ENCODE measurements around the gene ACP7.
"Not testable (repeated sequence)": the region's sequence is repeated elsewhere in the genome, so short reads cannot be mapped to it uniquely, and the experiment has no call there.

The ACP7 gene

GRCh38 chr19:39078436-39079200, 5.5 kb upstream of the ACP7 start:
- DNase-seq: no peak

DNA sequence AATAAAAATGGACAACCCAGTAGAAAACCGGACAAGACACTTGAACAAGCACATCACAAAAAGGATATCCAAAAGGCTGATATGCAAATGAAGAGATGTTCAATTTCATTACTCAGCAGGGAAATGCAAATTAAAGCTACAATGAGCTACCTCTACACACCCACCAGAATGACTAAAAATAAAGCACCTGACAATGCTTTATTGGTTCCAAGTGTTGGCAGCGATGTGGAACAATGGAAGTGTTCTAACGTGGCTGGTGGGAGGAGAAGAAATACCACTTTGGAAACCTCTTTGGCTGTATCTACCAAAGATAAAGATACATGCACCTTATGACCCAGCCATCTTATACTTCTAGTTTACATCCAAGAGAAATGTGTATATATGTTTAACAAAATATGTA, 3.7 kb upstream of the ACP7 start:
- DNase-seq: no peak

- DNase-seq: no peak
These were observed 2.0 kb upstream of the ACP7 start for GRCh38 chr19:39082167-39082566.

GRCh38 chr19:39082745-39083598, 1.2 kb upstream of the ACP7 start:
- no peak for DNase-seq

DNA sequence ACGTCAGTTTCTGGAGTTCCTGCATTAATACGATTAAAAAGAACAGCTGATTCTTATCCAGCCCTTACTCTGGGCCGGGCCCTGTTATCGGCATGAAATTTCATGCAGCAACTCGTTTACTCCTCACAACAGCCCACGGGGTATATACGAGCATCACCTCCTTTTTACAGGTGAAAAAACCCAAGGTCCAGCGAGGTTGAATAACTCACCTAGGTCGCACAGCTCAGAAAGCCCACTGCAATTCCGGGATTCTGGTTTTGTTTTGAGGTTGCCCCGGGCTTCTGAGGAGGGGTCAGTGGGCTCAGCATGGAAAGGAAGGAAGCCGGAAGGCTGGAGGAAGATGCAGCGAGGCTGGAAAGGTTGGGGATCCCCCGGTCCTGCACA, 577 bp upstream of the ACP7 start:
- no peak for DNase-seq

GRCh38 chr19:39084732-39085080, 538 bp downstream of the ACP7 start:
- no peak for DNase-seq

DNA sequence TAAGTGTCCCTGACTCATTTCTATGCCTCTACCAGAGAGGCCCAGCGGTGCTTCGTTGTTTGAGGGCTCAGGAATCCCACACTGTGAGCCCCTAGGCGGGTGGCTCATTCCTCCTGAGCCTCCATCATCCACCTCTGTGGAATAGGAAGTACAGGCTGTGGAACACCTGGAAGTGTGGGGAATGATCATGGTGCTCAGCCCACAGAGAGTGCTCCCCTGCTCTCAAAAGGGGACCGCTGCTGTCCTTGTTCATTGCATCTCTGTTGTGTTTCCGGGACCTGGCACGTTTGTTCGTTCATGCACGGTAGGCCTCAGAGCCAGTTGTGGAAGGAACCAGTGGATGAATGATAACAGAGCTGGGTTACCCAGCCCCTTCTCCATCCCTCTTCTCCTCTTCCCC, 1.2 kb downstream of the ACP7 start:
- DNase-seq: no peak

DNA sequence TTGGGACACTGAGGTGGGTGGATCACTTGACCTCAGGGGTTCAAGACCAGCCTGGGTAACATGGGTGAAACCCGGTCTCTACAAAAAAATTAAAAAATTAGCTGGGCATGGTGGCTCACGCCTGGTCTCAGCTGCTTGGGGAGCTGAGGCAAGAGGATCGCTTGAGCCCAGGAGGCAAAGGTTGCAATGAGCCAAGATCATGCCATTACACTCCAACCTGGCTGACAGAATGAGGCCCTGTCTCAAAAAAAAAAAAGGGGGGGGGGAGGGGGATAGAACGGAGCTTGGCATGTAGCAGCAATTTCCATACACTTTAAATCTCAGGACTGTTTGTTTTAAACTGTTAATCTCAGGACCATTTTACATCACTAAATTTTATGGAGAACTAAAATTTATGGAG, 2.2 kb downstream of the ACP7 start:
- no peak for DNase-seq

DNA sequence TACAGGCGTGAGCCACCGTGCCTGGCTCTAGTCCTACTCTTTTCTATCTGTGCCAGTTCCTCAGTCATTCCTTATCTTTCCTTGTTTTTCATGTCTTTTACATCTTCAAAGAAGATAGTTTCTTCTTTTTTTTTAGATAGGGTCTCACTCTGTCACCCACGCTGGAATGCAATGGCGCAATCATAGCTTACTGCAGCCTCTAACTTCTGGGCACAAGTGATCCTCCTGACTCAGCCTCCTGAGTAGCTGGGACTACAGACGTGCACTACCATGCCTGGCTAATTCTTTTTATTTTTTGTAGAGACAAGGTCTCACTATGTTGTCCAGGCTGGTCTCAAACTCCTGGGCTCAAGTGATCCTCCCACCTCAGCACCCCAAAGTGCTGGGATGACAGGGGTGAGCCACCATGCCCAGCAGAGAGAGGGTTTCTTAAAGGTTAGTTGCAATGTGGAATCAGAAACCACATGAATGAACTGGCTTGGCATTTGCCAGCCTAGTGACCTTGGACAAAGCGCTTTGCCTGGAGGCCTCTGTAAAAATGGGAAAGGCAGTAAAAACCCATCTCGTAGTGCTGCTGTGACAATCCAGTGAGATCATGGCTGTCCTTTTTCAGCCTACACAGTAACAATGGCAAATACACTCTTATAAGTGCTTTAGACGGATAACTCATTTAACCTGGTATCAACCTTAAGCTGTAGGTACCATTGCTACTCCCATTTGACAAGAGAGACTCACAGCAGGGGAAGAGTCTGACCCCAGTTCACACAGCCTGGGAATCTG, 3.9 kb downstream of the ACP7 start:
- no peak for DNase-seq

GRCh38 chr19:39090016-39090415, 5.8 kb downstream of the ACP7 start:
- not testable (repeated sequence) for DNase-seq

- DNase-seq: no peak
These were observed 6.7 kb downstream of the ACP7 start for GRCh38 chr19:39090881-39091280.

GRCh38 chr19:39095799-39096540, 11.8 kb downstream of the ACP7 start:
- DNase-seq: not testable (repeated sequence)

- DNase-seq: no peak
These were observed 13.1 kb downstream of the ACP7 start for GRCh38 chr19:39097299-39097698.

- DNase-seq: no peak
These were observed 13.6 kb downstream of the ACP7 start for GRCh38 chr19:39097721-39098120.

DNA sequence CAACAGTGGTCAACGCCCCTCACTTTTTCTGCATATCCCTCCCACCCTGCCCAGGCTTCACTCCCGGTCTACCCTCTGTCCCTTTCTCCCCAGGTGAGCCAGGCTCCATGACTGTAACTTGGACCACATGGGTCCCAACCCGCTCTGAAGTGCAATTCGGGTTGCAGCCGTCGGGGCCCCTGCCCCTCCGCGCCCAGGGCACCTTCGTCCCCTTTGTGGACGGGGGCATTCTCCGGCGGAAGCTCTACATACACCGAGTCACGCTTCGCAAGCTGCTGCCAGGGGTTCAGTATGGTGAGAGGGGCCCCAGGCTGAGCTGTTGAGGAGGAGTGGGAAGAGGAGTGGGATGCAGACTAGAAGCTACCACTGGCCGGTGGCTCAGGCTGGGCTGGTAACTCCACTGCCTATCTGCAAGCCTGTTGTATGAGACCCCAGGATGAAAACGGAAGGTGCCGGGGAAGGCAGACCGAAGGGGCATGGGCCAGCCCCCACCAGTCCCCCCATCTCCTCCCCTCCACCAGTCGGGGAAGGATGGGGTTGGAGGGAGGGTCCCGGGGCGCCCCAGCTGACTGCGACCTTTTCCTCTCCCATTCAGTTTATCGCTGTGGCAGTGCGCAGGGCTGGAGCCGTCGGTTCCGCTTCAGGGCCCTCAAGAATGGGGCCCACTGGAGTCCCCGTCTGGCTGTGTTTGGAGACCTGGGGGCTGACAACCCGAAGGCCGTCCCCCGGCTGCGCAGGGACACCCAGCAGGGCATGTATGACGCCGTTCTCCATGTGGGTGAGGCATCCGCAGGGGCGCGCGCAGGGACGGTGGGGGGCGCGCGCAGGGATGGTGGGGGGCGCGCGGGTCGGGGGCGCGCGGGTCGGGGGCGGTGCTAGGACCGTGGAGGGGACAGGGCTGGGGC, 14.4 kb downstream of the ACP7 start:
- no peak for DNase-seq

DNA sequence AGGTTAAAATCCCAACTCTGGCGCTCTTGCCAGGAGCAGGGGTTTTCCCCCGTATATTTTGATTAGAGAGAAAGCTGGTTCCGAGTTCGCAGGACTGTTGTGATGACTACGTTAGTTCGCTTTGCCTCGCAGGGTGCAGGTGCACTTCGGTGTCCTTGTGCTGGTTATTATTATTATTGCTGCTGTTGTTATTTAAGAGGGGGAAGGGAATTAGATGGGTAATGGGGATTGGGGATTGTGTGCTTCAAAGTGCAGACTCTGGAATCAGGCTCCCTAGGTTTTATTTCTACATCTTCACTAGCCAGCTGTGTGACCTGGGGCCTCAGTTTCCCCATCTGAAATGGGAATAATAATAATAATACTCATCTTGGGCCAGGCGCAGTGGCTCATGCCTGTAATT, 15.2 kb downstream of the ACP7 start:
- DNase-seq: no peak

DNA sequence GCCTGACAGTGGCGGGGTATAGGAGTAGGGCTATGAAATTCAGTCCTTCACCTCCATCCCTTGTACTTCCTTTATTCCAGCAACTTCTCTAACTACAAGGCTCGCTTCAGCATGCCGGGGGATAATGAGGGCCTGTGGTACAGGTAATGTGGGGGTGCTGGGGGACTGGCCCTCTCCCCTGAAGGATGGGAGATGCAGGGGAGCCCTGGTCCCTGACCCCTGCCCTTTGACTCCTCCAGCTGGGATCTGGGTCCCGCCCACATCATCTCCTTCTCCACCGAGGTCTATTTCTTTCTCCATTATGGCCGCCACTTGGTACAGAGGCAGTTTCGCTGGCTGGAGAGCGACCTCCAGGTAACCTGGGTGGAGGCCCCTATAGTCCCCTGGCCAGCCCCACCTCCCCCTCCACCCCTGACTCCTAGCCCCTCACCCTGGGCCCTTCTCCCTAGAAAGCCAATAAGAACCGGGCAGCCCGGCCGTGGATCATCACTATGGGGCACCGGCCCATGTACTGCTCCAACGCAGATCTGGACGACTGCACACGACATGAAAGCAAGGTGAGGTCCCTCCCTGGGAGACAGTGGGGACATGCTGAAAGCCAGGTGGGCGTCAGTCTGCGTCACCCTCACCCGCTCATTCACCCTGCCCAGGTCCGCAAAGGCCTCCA, 16.5 kb downstream of the ACP7 start:
- no peak for DNase-seq

- DNase-seq: no peak
These were observed 19.0 kb downstream of the ACP7 start for GRCh38 chr19:39103151-39103550.

DNA sequence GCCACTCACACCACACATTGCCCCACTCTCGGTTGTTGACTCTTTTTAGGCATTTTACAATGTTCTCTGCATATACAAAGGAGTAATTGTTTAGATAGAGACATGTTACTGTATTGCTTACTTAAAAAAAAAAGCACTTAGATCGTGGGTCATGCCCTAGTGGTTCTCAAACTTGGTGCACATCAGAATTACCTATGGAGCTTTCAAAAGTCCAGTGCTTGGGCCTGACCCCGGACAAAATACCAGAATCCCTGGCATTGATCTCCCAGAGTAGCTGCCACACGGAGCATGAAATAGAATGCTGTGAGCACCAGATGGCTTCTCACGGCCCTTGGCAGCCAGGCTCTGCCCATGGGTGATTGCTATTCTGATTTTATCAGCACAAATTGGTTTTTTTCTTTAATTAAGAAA, 20.0 kb downstream of the ACP7 start:
- no peak for DNase-seq

GRCh38 chr19:39106194-39106593, 22.0 kb downstream of the ACP7 start:
- DNase-seq: no peak

DNA sequence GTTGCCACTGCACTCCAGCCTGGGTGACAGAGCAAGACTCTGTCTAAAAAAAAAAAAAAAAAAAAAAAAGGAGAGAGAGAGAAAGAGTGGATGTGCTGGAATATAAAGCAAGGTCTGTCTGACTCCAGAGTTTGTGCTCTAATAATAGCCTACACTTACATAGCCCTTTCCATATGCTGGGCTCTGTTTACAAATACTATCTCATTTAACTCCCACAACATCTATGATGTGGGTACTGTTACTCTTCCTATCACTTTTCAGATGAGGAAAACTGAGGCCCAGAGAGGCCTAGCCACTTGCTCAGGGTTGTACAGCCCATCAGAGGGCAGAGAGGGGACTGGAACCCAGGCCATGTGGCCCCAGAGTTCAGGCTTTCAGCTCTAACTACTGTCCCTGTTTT, 25.5 kb downstream of the ACP7 start:
- DNase-seq: no peak

Data from NCI-H1048 (cell line).